K562 (cell line): Measurements from ENCODE around the gene ING4. TPM values are rescaled to one million over a fixed set of nuclear protein-coding genes. Genes with fewer than 3 reads are reported as not detected.
A peak's percentile ranks its signal among the peaks of the same experiment; 100 is the strongest.

ENCODE experiments used
- CBFA2T3 ChIP-seq: fragments of 450-650 bp; IDR thresholded peaks from 2 replicates; pipeline ENCODE4 v1.6.1; 2017
- CBX3 ChIP-seq, 2 experiments: IDR thresholded peaks; 1 replicate in 1 of 2; 2 replicates in 1 of 2; pipeline ENCODE4 v1.6.1; 2012; ENCODE audit warnings: inconsistent platforms in 2 of 2, low read length in 2 of 2, borderline replicate concordance in 1 of 2, control low read depth in 1 of 2
- CHD1 ChIP-seq: fragments of 200-600 bp; sonication (generic); IDR thresholded peaks from one replicate; pipeline ENCODE4 v1.6.1; 2012; ENCODE audit warnings: mild to moderate bottlenecking, moderate library complexity, low read length, inconsistent platforms
- DACH1 ChIP-seq: fragments of 450-650 bp; IDR thresholded peaks from 2 replicates; pipeline ENCODE4 v1.6.1; 2018; ENCODE audit not compliant: partially characterized antibody
- HCFC1 ChIP-seq: IDR thresholded peaks from 2 replicates; pipeline ENCODE4 v1.6.1; 2012; ENCODE audit warnings: low read depth, low read length, improper control_type of control experiment
- HEY1 ChIP-seq: fragments of 250-450 bp; sonication (Bioruptor Pico); IDR thresholded peaks from 2 replicates; pipeline ENCODE4 v1.5.0; 2020; ENCODE audit warnings: mild to moderate bottlenecking, moderate library complexity, borderline replicate concordance
- JUND ChIP-seq, 2 experiments: IDR thresholded peaks; 2 replicates in 1 of 2; 3 replicates in 1 of 2; pipeline ENCODE4 v1.6.1; 2011; ENCODE audit warnings: borderline replicate concordance in 2 of 2, low read depth in 2 of 2, low read length in 2 of 2, improper control_type of control experiment in 1 of 2, missing biosample characterization in 1 of 2, missing genetic modification characterization in 1 of 2, missing genetic modification reagents in 1 of 2
- KAT7 ChIP-seq: sonication (generic); formaldehyde crosslinking; IDR thresholded peaks from 2 replicates; pipeline ENCODE4 v1.8.0; 2022; ENCODE audit warnings: missing genetic modification reagents, mild to moderate bottlenecking, borderline replicate concordance
- MED1 ChIP-seq: sonication (generic); formaldehyde crosslinking; IDR thresholded peaks from 2 replicates; pipeline ENCODE4 v1.8.1; 2023; ENCODE audit warnings: missing genetic modification reagents, borderline replicate concordance
- PHB2 ChIP-seq: fragments of 450-650 bp; IDR thresholded peaks from 2 replicates; pipeline ENCODE4 v1.6.1; 2017; ENCODE audit warnings: low read depth
- PTTG1 ChIP-seq: fragments of 450-650 bp; IDR thresholded peaks from 2 replicates; pipeline ENCODE4 v1.6.1; 2016; ENCODE audit warnings: low read depth, mild to moderate bottlenecking, missing genetic modification characterization, missing compliant biosample characterization
- RCOR1 ChIP-seq, 2 experiments: IDR thresholded peaks; 2 replicates each; pipeline ENCODE4 v1.6.1; 2012; ENCODE audit warnings: low read depth in 2 of 2, low read length in 2 of 2, borderline replicate concordance in 1 of 2, improper control_type of control experiment in 1 of 2
- RFX5 ChIP-seq: IDR thresholded peaks from 2 replicates; pipeline ENCODE4 v1.6.1; 2011; ENCODE audit warnings: low read depth, mild to moderate bottlenecking, improper control_type of control experiment, low read length
- SAFB2 ChIP-seq: fragments of 200-400 bp; formaldehyde crosslinking; IDR thresholded peaks from 2 replicates; pipeline ENCODE4 v1.6.1; 2018; ENCODE audit warnings: borderline replicate concordance, low read length, low read depth, moderate library complexity; ENCODE audit not compliant: severe bottlenecking
- SNRNP70 ChIP-seq: fragments of 200-400 bp; formaldehyde crosslinking; optimal IDR thresholded peaks from 2 replicates; pipeline ENCODE3; 2017; ENCODE audit warnings: low read depth, low read length
- SRF ChIP-seq, 2 experiments: fragments of 250-450, 450-650 bp in 1 of 2; sonication (Bioruptor Pico) in 1 of 2; sonication (generic) in 1 of 2; formaldehyde crosslinking; IDR thresholded peaks; 2 replicates each; pipeline versions ENCODE4 v1.5.0 to v1.5.1; 2020 to 2022; ENCODE audit warnings: mild to moderate bottlenecking in 1 of 2, missing genetic modification reagents in 1 of 2
- STAT5B ChIP-seq: fragments of 250-450 bp; sonication (Bioruptor Pico); IDR thresholded peaks from 2 replicates; pipeline ENCODE4 v1.8.0; 2021; ENCODE audit warnings: mild to moderate bottlenecking, inconsistent platforms
- TCFL5 ChIP-seq: fragments of 250-450 bp; sonication (Bioruptor Pico); conservative IDR thresholded peaks from 2 replicates; pipeline ENCODE4 v1.6.1; 2021; ENCODE audit warnings: mild to moderate bottlenecking, moderate library complexity, matching md5 sums
- WHSC1 ChIP-seq: IDR thresholded peaks from one replicate; pipeline ENCODE4 v1.6.1; 2012; ENCODE audit warnings: low read length, control low read depth, inconsistent platforms
- ZFP30 ChIP-seq: fragments of 250-450 bp; sonication (Bioruptor Pico); IDR thresholded peaks from 2 replicates; pipeline ENCODE4 v1.8.0; 2022; ENCODE audit warnings: moderate library complexity, mild to moderate bottlenecking, inconsistent platforms, borderline replicate concordance
- ZNF23 ChIP-seq: fragments of 250-450 bp; sonication (Bioruptor Pico); IDR thresholded peaks from 2 replicates; pipeline ENCODE4 v1.4.0; 2020; ENCODE audit warnings: mild to moderate bottlenecking
- ZNF785 ChIP-seq: fragments of 250-450 bp; sonication (Bioruptor Pico); IDR thresholded peaks from 2 replicates; pipeline ENCODE4 v1.4.0; 2020; ENCODE audit warnings: mild to moderate bottlenecking
- ZSCAN29 ChIP-seq: fragments of 450-650 bp; IDR thresholded peaks from 2 replicates; pipeline ENCODE4 v1.6.1; 2017
- polyA plus RNA-seq, 8 experiments: library from polyadenylated mRNA; depleted of rRNA in 4 of 8; stranded (reverse) in 5 of 8; unstranded in 3 of 8; fragments of >200 nt; fragmentation: Nextera tagmentation in 2 of 8; fragmentation: Illumina TruSeq in 1 of 8; extraction: Ambion mirVana in 2 of 8; extraction: Trizol in 1 of 8; gene quantifications; 2 replicates each; pipeline versions ENCODE4 v1.2.1 to v1.2.3, GENCODE V29; 2011 to 2014; ENCODE audit warnings: inconsistent platforms in 1 of 8, missing spikeins in 1 of 8
- total RNA-seq, 7 experiments: library from RNA; depleted of rRNA in 6 of 7; stranded (reverse); fragments of >200 nt in 6 of 7; fragmentation: Illumina TruSeq in 2 of 7; extraction: Trizol in 2 of 7; gene quantifications; 2 replicates each; pipeline versions ENCODE4 v1.2.1 to v1.2.3, GENCODE V29; 2011 to 2021; ENCODE audit warnings: low replicate concordance in 1 of 7
- TF ChIP-seq, protein P1 (sequence below): sonication (generic); IDR thresholded peaks from 2 replicates; pipeline ENCODE4 v1.6.1; 2016
- TF ChIP-seq, protein P2 (sequence below): fragments of 250-450 bp; sonication (Bioruptor Pico); IDR thresholded peaks from 2 replicates; pipeline ENCODE4 v1.8.0; 2022; ENCODE audit warnings: inconsistent platforms, mild to moderate bottlenecking, moderate library complexity, borderline replicate concordance
- TF ChIP-seq, protein P3 (sequence below): fragments of 450-650 bp; IDR thresholded peaks from one replicate; pipeline ENCODE4 v1.6.1; 2018; ENCODE audit warnings: mild to moderate bottlenecking, moderate library complexity; ENCODE audit not compliant: partially characterized antibody

The ING4 gene
- total and polyA plus RNA-seq, 9 of the 15 experiments (the other 6 are each of a cell fraction or from before 2014, with no cell fraction given), result 6.6 to 30.2 (median 15.7) TPM

DNA sequence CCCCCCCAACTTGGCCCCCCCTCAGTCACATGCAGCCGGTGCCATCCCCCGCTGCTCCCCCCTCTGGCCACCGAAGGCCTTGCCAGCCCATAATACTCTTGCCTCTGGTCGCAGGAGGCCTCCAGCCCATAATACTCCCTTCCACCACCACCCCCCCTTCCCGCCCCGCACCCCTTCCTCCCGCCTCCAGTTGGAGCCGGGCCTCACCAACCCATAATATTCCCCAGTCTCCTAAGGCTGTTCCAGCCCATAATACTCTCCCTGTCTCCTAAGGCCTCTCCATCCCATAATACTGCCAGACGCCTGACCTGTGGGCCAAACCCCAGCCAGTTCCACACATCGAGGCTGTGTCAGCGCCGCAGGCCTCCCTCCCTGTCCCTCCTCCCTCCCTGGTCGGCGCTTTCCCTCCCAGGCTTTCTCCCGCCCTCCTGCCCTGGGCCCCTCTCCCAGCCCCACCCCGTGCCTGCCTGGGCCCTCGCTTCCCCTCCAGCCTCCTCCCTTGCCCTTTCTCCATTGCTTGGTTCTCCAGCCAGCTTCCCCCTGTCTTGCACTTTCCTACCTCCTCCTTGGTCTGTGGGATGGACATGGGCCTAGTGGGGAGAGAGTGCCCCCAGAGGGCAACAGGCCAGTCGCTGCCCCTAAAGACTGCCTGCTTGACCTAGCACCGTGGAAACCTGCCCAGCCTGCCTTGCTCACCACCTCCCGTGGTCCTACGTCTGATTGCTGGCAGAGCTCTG is 49.0 kb downstream of the ING4 start (continued):
- TF ChIP-seq, protein P1, sequence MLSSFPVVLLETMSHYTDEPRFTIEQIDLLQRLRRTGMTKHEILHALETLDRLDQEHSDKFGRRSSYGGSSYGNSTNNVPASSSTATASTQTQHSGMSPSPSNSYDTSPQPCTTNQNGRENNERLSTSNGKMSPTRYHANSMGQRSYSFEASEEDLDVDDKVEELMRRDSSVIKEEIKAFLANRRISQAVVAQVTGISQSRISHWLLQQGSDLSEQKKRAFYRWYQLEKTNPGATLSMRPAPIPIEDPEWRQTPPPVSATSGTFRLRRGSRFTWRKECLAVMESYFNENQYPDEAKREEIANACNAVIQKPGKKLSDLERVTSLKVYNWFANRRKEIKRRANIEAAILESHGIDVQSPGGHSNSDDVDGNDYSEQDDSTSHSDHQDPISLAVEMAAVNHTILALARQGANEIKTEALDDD, result no peak
- no peak for TF ChIP-seq KAT7 (CRISPR knock-in tag)
- TF ChIP-seq ZFP30, result no peak
- no peak for TF ChIP-seq ZSCAN29
- TF ChIP-seq, protein P2, sequence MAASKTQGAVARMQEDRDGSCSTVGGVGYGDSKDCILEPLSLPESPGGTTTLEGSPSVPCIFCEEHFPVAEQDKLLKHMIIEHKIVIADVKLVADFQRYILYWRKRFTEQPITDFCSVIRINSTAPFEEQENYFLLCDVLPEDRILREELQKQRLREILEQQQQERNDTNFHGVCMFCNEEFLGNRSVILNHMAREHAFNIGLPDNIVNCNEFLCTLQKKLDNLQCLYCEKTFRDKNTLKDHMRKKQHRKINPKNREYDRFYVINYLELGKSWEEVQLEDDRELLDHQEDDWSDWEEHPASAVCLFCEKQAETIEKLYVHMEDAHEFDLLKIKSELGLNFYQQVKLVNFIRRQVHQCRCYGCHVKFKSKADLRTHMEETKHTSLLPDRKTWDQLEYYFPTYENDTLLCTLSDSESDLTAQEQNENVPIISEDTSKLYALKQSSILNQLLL (CRISPR knock-in tag), result no peak
- TF ChIP-seq HEY1 (CRISPR knock-in tag), result no peak
- no peak for TF ChIP-seq PTTG1
- TF ChIP-seq CBX3 (IDR thresholded peaks at IDR 0.05; ENCODE audit: borderline replicate concordance in 1 of 2, low read length in 2 of 2), result no peak
- TF ChIP-seq, protein P3, sequence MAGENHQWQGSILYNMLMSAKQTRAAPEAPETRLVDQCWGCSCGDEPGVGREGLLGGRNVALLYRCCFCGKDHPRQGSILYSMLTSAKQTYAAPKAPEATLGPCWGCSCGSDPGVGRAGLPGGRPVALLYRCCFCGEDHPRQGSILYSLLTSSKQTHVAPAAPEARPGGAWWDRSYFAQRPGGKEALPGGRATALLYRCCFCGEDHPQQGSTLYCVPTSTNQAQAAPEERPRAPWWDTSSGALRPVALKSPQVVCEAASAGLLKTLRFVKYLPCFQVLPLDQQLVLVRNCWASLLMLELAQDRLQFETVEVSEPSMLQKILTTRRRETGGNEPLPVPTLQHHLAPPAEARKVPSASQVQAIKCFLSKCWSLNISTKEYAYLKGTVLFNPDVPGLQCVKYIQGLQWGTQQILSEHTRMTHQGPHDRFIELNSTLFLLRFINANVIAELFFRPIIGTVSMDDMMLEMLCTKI, result no peak
- no peak for TF ChIP-seq SAFB2
- TF ChIP-seq JUND (IDR thresholded peaks at IDR 0.05; ENCODE audit: borderline replicate concordance, low read depth, low read length), result peak; percentile 24; the same call in 1 of the 2 replicates
- TF ChIP-seq JUND (tag; IDR thresholded peaks at IDR 0.05; ENCODE audit: borderline replicate concordance, low read depth, low read length), result peak; percentile 57; the same call in 1 of the 3 replicates
- TF ChIP-seq SRF (CRISPR knock-in tag; IDR thresholded peaks at IDR 0.05), result peak in 1 of 2 experiments; percentile 84; a peak in 1 of 4 replicates
- TF ChIP-seq STAT5B (CRISPR knock-in tag), result no peak
- TF ChIP-seq HCFC1, result no peak
- TF ChIP-seq MED1 (CRISPR knock-in tag), result no peak
- TF ChIP-seq ZNF23, result no peak
- no peak for TF ChIP-seq RFX5
- TF ChIP-seq ZNF785 (CRISPR knock-in tag), result no peak
- no peak for TF ChIP-seq PHB2
- TF ChIP-seq WHSC1, result no peak
- TF ChIP-seq CBFA2T3, result no peak
- no peak for TF ChIP-seq CHD1
- TF ChIP-seq DACH1, result no peak
- TF ChIP-seq TCFL5 (CRISPR knock-in tag), result no peak
- TF ChIP-seq SNRNP70, result no peak
- TF ChIP-seq RCOR1 (IDR thresholded peaks at IDR 0.05; ENCODE audit: borderline replicate concordance in 1 of 2, low read depth in 2 of 2, low read length in 2 of 2), result peak in 1 of 2 experiments; percentile 17; a peak in 1 of 4 replicates
